ENCODE data around the gene SLC35F4.
"Not testable (repeated sequence)": the region's sequence is repeated elsewhere in the genome, so short reads cannot be mapped to it uniquely, and the experiment has no call there.

DNA sequence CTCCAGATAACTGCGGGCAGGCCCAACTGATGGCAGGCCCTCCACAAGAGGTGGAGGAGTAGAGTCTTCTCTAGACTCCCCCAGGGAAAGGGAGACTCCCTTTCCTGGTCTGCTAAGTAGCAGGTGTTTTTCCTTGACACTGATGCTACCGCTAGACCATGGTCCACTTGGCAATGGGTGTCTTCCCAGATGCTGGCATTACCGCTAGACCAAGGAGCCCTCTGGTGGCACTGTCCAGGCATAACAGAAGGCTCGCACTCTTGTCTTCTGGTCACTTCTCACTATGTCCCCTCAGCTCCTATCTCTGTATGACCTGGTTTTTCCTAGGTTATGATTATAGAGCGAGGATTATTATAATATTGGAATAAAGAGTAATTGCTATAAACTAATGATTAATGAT, 156.8 kb downstream of the SLC35F4 start:
- not testable (repeated sequence) for TF ChIP-seq CTCF (conservative IDR thresholded peaks at IDR 0.05; ENCODE audit: low read length); EZH2phosphoT487 (IDR thresholded peaks at IDR 0.05; ENCODE audit: borderline replicate concordance)
